Hematopoietic multipotent progenitor cell treated with erythropoietin and hydrocortisone succinate and interleukin-3 and kit ligand, for 8 days (in vitro differentiated cells): ENCODE measurements around the gene ADNP.
"Not testable (repeated sequence)": the region's sequence is repeated elsewhere in the genome, so short reads cannot be mapped to it uniquely, and the experiment has no call there.

Experiments
- DNase-seq: peaks from one replicate; pipeline ENCODE4 v3.0.0-alpha.2; 2015

ADNP gene

GRCh38 chr20:50931306-50932015, at the start of gene ADNP:
Gene ADNP (minus strand): TSS chr20:50931437. CDS start chr20:50903996, 27,441 bp downstream.
- DNase-seq, result peak; percentile 95

GRCh38 chr20:50980071-50980681, 48.9 kb upstream of the ADNP start:
- no peak for DNase-seq

- DNase-seq, result not testable (repeated sequence)
Measured at GRCh38 chr20:50978533-50978932, 47.3 kb upstream of the ADNP start.

GRCh38 chr20:50977066-50978021, 46.1 kb upstream of the ADNP start:
- no peak for DNase-seq

- DNase-seq, result no peak
Measured at GRCh38 chr20:50975701-50976330, 44.6 kb upstream of the ADNP start.

GRCh38 chr20:50969912-50970311, 38.7 kb upstream of the ADNP start:
- no peak for DNase-seq

GRCh38 chr20:50969435-50969834, 38.2 kb upstream of the ADNP start:
- DNase-seq, result no peak

- DNase-seq, result no peak
Measured at GRCh38 chr20:50968289-50968688, 37.1 kb upstream of the ADNP start.

GRCh38 chr20:50967586-50967985, 36.3 kb upstream of the ADNP start:
- DNase-seq, result no peak

GRCh38 chr20:50959543-50960126, 28.4 kb upstream of the ADNP start:
- no peak for DNase-seq

- peak; percentile 94 for DNase-seq
Measured at GRCh38 chr20:50958615-50959542, 27.6 kb upstream of the ADNP start, which contains the start of gene MOCS3. Gene MOCS3 (plus strand): TSS chr20:50958818. CDS start chr20:50958843, 25 bp downstream.

- DNase-seq, result peak; percentile 92
Measured at GRCh38 chr20:50957798-50958614, 26.8 kb upstream of the ADNP start, which contains the start of gene DPM1. Gene DPM1 (minus strand): TSS chr20:50958532. CDS start chr20:50958523, 9 bp downstream.

GRCh38 chr20:50957276-50957675, 26.0 kb upstream of the ADNP start:
- no peak for DNase-seq

GRCh38 chr20:50953821-50954220, 22.6 kb upstream of the ADNP start:
- DNase-seq, result no peak

- DNase-seq, result no peak
Measured at GRCh38 chr20:50953196-50953595, 22.0 kb upstream of the ADNP start.

- DNase-seq, result no peak
Measured at GRCh38 chr20:50948132-50948785, 17.0 kb upstream of the ADNP start.

GRCh38 chr20:50943069-50943468, 11.8 kb upstream of the ADNP start:
- no peak for DNase-seq

- no peak for DNase-seq
Measured at GRCh38 chr20:50933589-50933988, 2.4 kb upstream of the ADNP start.

GRCh38 chr20:50932691-50933280, 1.5 kb upstream of the ADNP start:
- DNase-seq, result no peak
